ENCODE data around the gene RNF32.

RNF32 gene

GRCh38 chr7:156702399-156702798 is 61.8 kb downstream of the RNF32 start:
- no peak for TF ChIP-seq CTCF (IDR thresholded peaks at IDR 0.05; ENCODE audit: extremely low read depth, missing control alignments)
- DNase-seq (ENCODE audit: low spot score) = no peak

- DNase-seq (ENCODE audit: low spot score) = no peak
- no peak for TF ChIP-seq CTCF (IDR thresholded peaks at IDR 0.05; ENCODE audit: extremely low read depth, missing control alignments)
Measured at GRCh38 chr7:156703209-156703608, 62.6 kb downstream of the RNF32 start.

GRCh38 chr7:156703773-156704482 is 63.4 kb downstream of the RNF32 start:
- DNase-seq (ENCODE audit: low spot score) = no peak
- TF ChIP-seq CTCF (IDR thresholded peaks at IDR 0.05; ENCODE audit: extremely low read depth, missing control alignments) = no peak

- DNase-seq (ENCODE audit: low spot score) = no peak
- no peak for TF ChIP-seq CTCF (IDR thresholded peaks at IDR 0.05; ENCODE audit: extremely low read depth, missing control alignments)
Measured at GRCh38 chr7:156722043-156722826, 81.7 kb downstream of the RNF32 start.

DNA sequence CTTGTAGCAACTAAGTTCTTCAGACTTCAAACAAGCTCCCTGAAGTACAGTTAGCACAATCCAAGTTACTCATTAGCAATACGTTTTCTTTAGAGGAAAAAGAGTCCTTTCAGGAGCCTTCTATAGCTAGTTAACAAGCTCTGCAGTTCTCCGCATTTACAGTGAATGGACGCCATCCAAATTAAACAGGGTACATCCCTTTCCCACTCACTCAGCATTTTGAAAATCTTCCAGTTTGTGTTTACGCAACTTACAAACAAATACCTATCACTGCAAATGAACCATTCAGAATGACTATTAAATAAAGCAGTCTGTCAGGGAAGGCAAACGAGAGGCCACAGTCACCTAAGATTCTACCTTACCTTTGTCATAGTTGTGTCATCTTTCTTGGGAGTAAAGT is 84.5 kb downstream of the RNF32 start:
- no peak for TF ChIP-seq CTCF (IDR thresholded peaks at IDR 0.05; ENCODE audit: extremely low read depth, missing control alignments)
- no peak for DNase-seq (ENCODE audit: low spot score)

DNA sequence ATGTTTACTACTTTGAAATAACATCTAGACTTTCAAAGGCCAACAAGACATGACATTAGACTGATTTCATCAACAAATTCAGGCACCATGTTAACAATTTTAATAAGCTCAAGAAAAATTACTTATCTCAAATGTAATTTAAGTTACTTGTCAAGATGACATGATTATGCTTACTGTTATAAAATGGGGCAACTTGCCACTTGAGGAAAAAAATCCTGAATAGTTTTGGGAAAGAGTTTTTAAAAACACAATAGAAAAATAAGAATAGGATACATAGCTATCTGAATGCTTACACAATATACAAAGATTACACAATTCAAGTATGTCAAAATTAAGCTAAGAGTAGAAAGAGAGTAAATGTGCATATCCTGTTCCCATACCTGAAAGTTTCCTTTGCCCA is 85.4 kb downstream of the RNF32 start:
- TF ChIP-seq CTCF (IDR thresholded peaks at IDR 0.05; ENCODE audit: extremely low read depth, missing control alignments) = no peak
- no peak for DNase-seq (ENCODE audit: low spot score)

Measured in GM20000 (cell line).